Activated gamma-delta T cell treated with anti-CD3 and anti-CD28 coated beads, Interleukin-2, amount 50 U/mL, for 16 hours (primary cell): ENCODE data around the gene ANKS1A.

Experiments used
- DNase-seq: peaks from one replicate; pipeline ENCODE4 v3.0.0-alpha.2; 2020; ENCODE audit warnings: low read depth

Gene ANKS1A

GRCh38 chr6:35042031-35042815, 153.2 kb downstream of the ANKS1A start:
- no peak for DNase-seq

GRCh38 chr6:35043381-35044130, 154.5 kb downstream of the ANKS1A start:
- DNase-seq: no peak

- no peak for DNase-seq
Observed at GRCh38 chr6:35044145-35044745, 155.2 kb downstream of the ANKS1A start.

GRCh38 chr6:35044761-35045421, 155.8 kb downstream of the ANKS1A start:
- DNase-seq: no peak

GRCh38 chr6:35046103-35046502, 157.0 kb downstream of the ANKS1A start:
- DNase-seq: no peak

- DNase-seq: no peak
Observed at GRCh38 chr6:35046862-35047261, 157.8 kb downstream of the ANKS1A start.

- DNase-seq: no peak
Observed at GRCh38 chr6:35047265-35048011, 158.4 kb downstream of the ANKS1A start.

GRCh38 chr6:35048031-35048613, 159.1 kb downstream of the ANKS1A start:
- DNase-seq: no peak

GRCh38 chr6:35048631-35049083, 159.6 kb downstream of the ANKS1A start:
- DNase-seq: no peak

GRCh38 chr6:35049156-35049735, 160.2 kb downstream of the ANKS1A start:
- no peak for DNase-seq

GRCh38 chr6:35049900-35050756, 161.1 kb downstream of the ANKS1A start:
- no peak for DNase-seq

GRCh38 chr6:35050757-35051330, 161.8 kb downstream of the ANKS1A start:
- DNase-seq: no peak

GRCh38 chr6:35051396-35051795, 162.3 kb downstream of the ANKS1A start:
- no peak for DNase-seq

GRCh38 chr6:35051997-35052583, 163.0 kb downstream of the ANKS1A start:
- no peak for DNase-seq

GRCh38 chr6:35052694-35053565, 163.9 kb downstream of the ANKS1A start:
- DNase-seq: no peak

- no peak for DNase-seq
Observed at GRCh38 chr6:35053701-35054100, 164.6 kb downstream of the ANKS1A start.

- DNase-seq: no peak
Observed at GRCh38 chr6:35054106-35054742, 165.2 kb downstream of the ANKS1A start.

GRCh38 chr6:35054743-35055130, 165.7 kb downstream of the ANKS1A start:
- DNase-seq: no peak
